Caco-2 (cell line): ENCODE measurements around the gene KIAA0825. TPM values are rescaled to one million over a fixed set of nuclear protein-coding genes. Genes with fewer than 3 reads are reported as not detected.

Experiments
- BruUV-seq: library from RNA; stranded (reverse); fragments of 400-500 nt; replicated peaks from 2 replicates; lab custom pipeline; 2021; lab: Mats Ljungman, UMichigan
- CTCF ChIA-PET: fragments of 300-600 bp; sonication (Branson Sonifier 250); formaldehyde crosslinking; loops from one replicate; lab custom pipeline; 2022; ENCODE audit warnings: antibody characterized with exemption; lab: Charles Lee
- POLR2A ChIA-PET: fragments of 300-600 bp; sonication (Branson Sonifier 250); formaldehyde crosslinking; loops from one replicate; lab custom pipeline; 2022; ENCODE audit warnings: antibody characterized with exemption; lab: Charles Lee
- DNase-seq, 2 experiments: peaks; one replicate each; pipeline versions ENCODE4 v3.0.0 to v3.0.0-alpha.2; 2020 to 2022
- H3K27me3 ChIP-seq: replicated peaks from 2 replicates; pipeline ENCODE4 v1.6.0; 2011; ENCODE audit warnings: low read length; ENCODE audit not compliant: control insufficient read depth, insufficient read depth
- H3K36me3 ChIP-seq: 2 replicates; pipeline ENCODE4 v1.5.1; 2011; ENCODE audit warnings: low read length; ENCODE audit not compliant: control insufficient read depth, insufficient read depth
- H3K4me1 ChIP-seq: fragments of 250-450 bp; sonication (Bioruptor Pico); 2 replicates; pipeline ENCODE4 v1.5.1; 2020; ENCODE audit warnings: mild to moderate bottlenecking
- H3K4me3 ChIP-seq: 2 replicates; pipeline ENCODE4 v1.5.1; 2011; ENCODE audit warnings: low read depth, mild to moderate bottlenecking, control low read depth, low read length
- H3K9me3 ChIP-seq: fragments of 250-450 bp; sonication (Bioruptor Pico); 2 replicates; pipeline ENCODE4 v1.5.1; 2020; ENCODE audit warnings: mild to moderate bottlenecking, moderate library complexity
- H3K27ac Mint-ChIP-seq: one replicate; pipeline ENCODE4 v1.8.0; 2022; ENCODE audit warnings: mixed read lengths; ENCODE audit not compliant: unreplicated experiment
- H3K27me3 Mint-ChIP-seq: one replicate; pipeline ENCODE4 v1.8.0; 2022; ENCODE audit warnings: mixed read lengths; ENCODE audit not compliant: insufficient read depth, unreplicated experiment
- H3K36me3 Mint-ChIP-seq: one replicate; pipeline ENCODE4 v1.8.0; 2022; ENCODE audit warnings: mild to moderate bottlenecking, mixed read lengths; ENCODE audit not compliant: insufficient read depth, unreplicated experiment
- H3K4me1 Mint-ChIP-seq: one replicate; pipeline ENCODE4 v1.8.0; 2022; ENCODE audit warnings: low read depth, mixed read lengths; ENCODE audit not compliant: unreplicated experiment
- H3K4me3 Mint-ChIP-seq: one replicate; pipeline ENCODE4 v1.8.0; 2022; ENCODE audit warnings: mild to moderate bottlenecking, moderate library complexity, mixed read lengths; ENCODE audit not compliant: unreplicated experiment
- H3K9me3 Mint-ChIP-seq: one replicate; pipeline ENCODE4 v1.8.0; 2022; ENCODE audit warnings: mixed read lengths; ENCODE audit not compliant: unreplicated experiment
- CTCF ChIP-seq, 2 experiments: fragments of 200-600 bp in 1 of 2; IDR thresholded peaks; 1 replicate in 1 of 2; 2 replicates in 1 of 2; pipeline versions ENCODE4 v1.5.1 to v1.8.0; 2011 to 2022; ENCODE audit warnings: antibody characterized with exemption in 1 of 2, control low read depth in 1 of 2, inconsistent platforms in 1 of 2, low read depth in 1 of 2, low read length in 1 of 2, mild to moderate bottlenecking in 1 of 2, moderate library complexity in 1 of 2; ENCODE audit not compliant: insufficient read depth in 1 of 2, severe bottlenecking in 1 of 2, unreplicated experiment in 1 of 2
- intact Hi-C: fragments of 100-400 bp; cut with micrococcal nuclease; formaldehyde crosslinking; loops from one replicate; pipeline ENCODE4 v1.10.0; 2022; ENCODE audit not compliant: unreplicated experiment
- total RNA-seq: library from RNA; stranded (reverse); gene quantifications from 2 replicates; pipeline ENCODE4 v1.2.3, GENCODE V29; 2022

Gene KIAA0825
- total RNA-seq, 1 experiment from 2014 or later: 0.50 TPM

GRCh38 chr5:94459915-94460314, 158.5 kb downstream of the KIAA0825 start:
- Histone ChIP-seq H3K4me1 (no peaks in the 10 kb centered on the region), H3K9me3 (no peaks in the 10 kb centered on the region), H3K4me3 (no peak overlapping the region), H3K36me3 (no peaks in the 10 kb centered on the region), H3K27me3 (no peaks in the 10 kb centered on the region)
- H3K27me3 Mint-ChIP-seq: no peaks in the 10 kb centered on the region
- POLR2A ChIA-PET: no interaction called here
- H3K4me3 Mint-ChIP-seq: no peak overlapping the region
- no peaks in the 10 kb centered on the region for H3K36me3 Mint-ChIP-seq
- intact Hi-C loops: no loop called here
- no TSS peak for BruUV-seq
- TF ChIP-seq CTCF (IDR thresholded peaks at IDR 0.05; ENCODE audit: insufficient read depth in 1 of 2, low read depth in 1 of 2, low read length in 1 of 2, severe bottlenecking in 1 of 2, unreplicated experiment in 1 of 2): no peak
- H3K4me1 Mint-ChIP-seq: no peaks in the 10 kb centered on the region
- DNase-seq: no peak
- CTCF ChIA-PET: no interaction called here
- H3K9me3 Mint-ChIP-seq: no peaks in the 10 kb centered on the region
- no peak overlapping the region for H3K27ac Mint-ChIP-seq

- H3K4me1 ChIP-seq: no peaks in the 10 kb centered on the region
- no peak overlapping the region for H3K4me3 Mint-ChIP-seq
- no peaks in the 10 kb centered on the region for H3K9me3 ChIP-seq
- H3K27me3 Mint-ChIP-seq: no peaks in the 10 kb centered on the region
- no peak overlapping the region for H3K27ac Mint-ChIP-seq
- H3K4me3 ChIP-seq: no peak overlapping the region
- H3K36me3 Mint-ChIP-seq: no peaks in the 10 kb centered on the region
- DNase-seq: no peak
- ChIA-PET POLR2A (no interaction called here), CTCF (no interaction called here)
- H3K36me3 ChIP-seq: no peaks in the 10 kb centered on the region
- H3K9me3 Mint-ChIP-seq: no peaks in the 10 kb centered on the region
- TF ChIP-seq CTCF (IDR thresholded peaks at IDR 0.05; ENCODE audit: insufficient read depth in 1 of 2, low read depth in 1 of 2, low read length in 1 of 2, severe bottlenecking in 1 of 2, unreplicated experiment in 1 of 2): no peak
- intact Hi-C loops: no loop called here
- no peaks in the 10 kb centered on the region for H3K4me1 Mint-ChIP-seq
- no peaks in the 10 kb centered on the region for H3K27me3 ChIP-seq
- no TSS peak for BruUV-seq
Observed at GRCh38 chr5:94457788-94458187, 160.6 kb downstream of the KIAA0825 start.

- no peaks in the 10 kb centered on the region for H3K9me3 Mint-ChIP-seq
- H3K27me3 ChIP-seq: no peaks in the 10 kb centered on the region
- TF ChIP-seq CTCF (IDR thresholded peaks at IDR 0.05; ENCODE audit: insufficient read depth in 1 of 2, low read depth in 1 of 2, low read length in 1 of 2, severe bottlenecking in 1 of 2, unreplicated experiment in 1 of 2): no peak
- CTCF ChIA-PET: no interaction called here
- H3K36me3 Mint-ChIP-seq: no peaks in the 10 kb centered on the region
- no peak overlapping the region for H3K4me3 Mint-ChIP-seq
- no peaks in the 10 kb centered on the region for H3K27me3 Mint-ChIP-seq
- no peaks in the 10 kb centered on the region for H3K9me3 ChIP-seq
- no peak overlapping the region for H3K27ac Mint-ChIP-seq
- POLR2A ChIA-PET: no interaction called here
- no peak for DNase-seq
- 0 out of 2 replicates have a peak, but pooled peaks cover 1% of the 10 kb centered on the region for H3K4me1 ChIP-seq
- no peaks in the 10 kb centered on the region for H3K36me3 ChIP-seq
- H3K4me1 Mint-ChIP-seq: peaks cover 6% of the 10 kb centered on the region
- no TSS peak for BruUV-seq
- no peak overlapping the region for H3K4me3 ChIP-seq
- intact Hi-C loops: no loop called here
Observed at GRCh38 chr5:94445726-94446125, 172.7 kb downstream of the KIAA0825 start.
